ENCODE data around the gene PXN. TPM values are rescaled to one million over a fixed set of nuclear protein-coding genes. Genes with fewer than 3 reads are reported as not detected.

PXN gene
- total and polyA plus RNA-seq, 7 donors, result 64.7 to 166 (median 96.2) TPM

DNA sequence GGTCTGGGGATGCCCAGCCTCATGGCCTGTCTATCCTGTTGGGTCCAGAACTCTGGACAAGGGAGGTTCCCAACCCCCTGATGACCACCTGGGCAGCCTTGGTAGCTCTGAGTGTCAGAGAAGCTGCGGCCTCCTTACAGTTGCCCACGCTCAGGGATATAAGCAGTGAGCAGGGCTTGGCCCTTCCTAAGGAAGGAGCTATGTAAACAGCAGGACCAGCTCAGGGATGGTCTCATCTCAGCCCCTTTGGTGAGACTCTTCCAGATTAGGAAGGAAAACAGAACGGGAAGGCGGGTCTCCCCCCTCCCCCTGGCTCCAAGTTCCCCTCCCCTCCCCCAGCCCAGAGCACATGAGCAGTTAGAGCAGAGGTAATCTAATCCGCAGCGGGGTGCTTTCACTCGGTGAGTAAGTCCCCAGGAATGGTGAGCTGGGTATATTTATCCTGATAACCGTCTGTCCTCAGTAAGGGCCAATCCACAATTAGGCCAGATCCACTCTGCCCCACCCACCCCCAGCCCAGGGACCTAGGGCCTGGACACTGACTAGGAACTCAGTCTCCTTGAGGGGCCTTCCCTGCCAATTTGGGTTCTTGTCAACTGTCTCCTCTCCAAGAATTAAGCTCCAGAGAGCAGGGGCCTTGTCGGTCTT is 35.1 kb downstream of the PXN start:
- TF ChIP-seq, protein P1, sequence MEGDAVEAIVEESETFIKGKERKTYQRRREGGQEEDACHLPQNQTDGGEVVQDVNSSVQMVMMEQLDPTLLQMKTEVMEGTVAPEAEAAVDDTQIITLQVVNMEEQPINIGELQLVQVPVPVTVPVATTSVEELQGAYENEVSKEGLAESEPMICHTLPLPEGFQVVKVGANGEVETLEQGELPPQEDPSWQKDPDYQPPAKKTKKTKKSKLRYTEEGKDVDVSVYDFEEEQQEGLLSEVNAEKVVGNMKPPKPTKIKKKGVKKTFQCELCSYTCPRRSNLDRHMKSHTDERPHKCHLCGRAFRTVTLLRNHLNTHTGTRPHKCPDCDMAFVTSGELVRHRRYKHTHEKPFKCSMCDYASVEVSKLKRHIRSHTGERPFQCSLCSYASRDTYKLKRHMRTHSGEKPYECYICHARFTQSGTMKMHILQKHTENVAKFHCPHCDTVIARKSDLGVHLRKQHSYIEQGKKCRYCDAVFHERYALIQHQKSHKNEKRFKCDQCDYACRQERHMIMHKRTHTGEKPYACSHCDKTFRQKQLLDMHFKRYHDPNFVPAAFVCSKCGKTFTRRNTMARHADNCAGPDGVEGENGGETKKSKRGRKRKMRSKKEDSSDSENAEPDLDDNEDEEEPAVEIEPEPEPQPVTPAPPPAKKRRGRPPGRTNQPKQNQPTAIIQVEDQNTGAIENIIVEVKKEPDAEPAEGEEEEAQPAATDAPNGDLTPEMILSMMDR (IDR thresholded peaks at IDR 0.05), result no peak
- peak overlapping the region; percentile 52 for H3K4me3 ChIP-seq
- peaks cover 0 to 6% of the 10 kb centered on the region in 2 donors for H3K36me3 ChIP-seq (ENCODE audit: insufficient read depth in 1 of 2, low read depth in 1 of 2)
- 4 to 16% (median 9%) methylated on average over 7 to 9 of the region's 9 CpGs for WGBS, 3 donors
- ATAC-seq (peak; percentile 70 to 81 (median 74)), DNase-seq (peak; percentile 88 to 93)
- intact Hi-C loops (cut with DNase I), result loop anchor here in 1 of 2 donors (2.0 kb wide), 1 partner anchor 62 kb away; the partner anchor contains the start of gene RNU4-1
- no peaks in the 10 kb centered on the region for H3K27me3 ChIP-seq (ENCODE audit: insufficient read depth in 3 of 3, low read length in 2 of 3)
- peaks cover 95% of the 10 kb centered on the region for H3K4me1 ChIP-seq
- no peaks in the 10 kb centered on the region for H3K9me3 ChIP-seq
- H3K27ac ChIP-seq, result peak overlapping the region; percentile 99

DNA sequence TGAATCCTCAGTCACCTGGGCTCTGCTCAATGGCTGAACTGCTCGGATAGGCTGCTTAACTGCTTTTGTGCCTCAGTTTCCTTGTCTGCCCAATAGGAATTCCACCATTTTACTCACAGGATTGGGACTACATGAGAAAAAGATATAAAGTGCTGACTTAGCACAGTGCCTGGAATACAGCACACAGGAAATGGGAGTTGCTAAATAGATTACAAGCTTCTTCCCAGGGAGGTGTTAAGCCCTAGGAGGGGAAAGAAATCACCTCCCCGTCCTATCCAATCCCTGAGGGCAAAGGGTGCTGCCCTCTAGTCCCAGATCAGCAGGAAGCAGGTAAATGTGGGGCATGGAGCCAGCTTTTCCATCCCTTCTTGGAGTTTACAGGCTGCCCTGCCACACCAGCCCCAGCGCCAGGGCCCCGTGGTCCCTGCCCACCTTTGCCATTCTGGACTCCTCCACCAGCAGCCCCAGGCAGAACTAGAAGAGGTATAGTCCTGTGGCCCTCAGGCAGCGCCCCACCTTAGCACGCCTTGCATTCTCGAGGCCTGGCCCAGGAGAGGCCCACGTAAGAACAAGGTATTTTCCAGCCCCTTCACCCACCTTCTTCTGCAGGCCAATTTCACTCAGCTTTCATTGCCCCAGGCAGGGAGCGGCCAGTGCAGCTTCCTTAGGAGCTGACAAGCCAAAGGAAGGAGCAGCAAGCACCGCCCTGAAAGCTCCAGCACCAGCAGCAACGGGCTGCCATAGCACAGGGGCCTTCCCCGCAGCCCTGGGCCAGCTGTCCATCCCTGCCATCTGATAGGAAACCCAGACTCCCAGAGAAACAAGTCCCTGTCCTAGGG is 35.8 kb downstream of the PXN start:
- peak in 1 of 2 donors; percentile 30 for DNase-seq
- WGBS, 3 donors, result 37 to 44% (median 40%) methylated on average over 11 to 12 of the region's 12 CpGs
- intact Hi-C loops (cut with DNase I), result loop anchor here in 1 of 2 donors (2.0 kb wide), 1 partner anchor 63 kb away; the partner anchor contains the start of gene RNU4-1

DNA sequence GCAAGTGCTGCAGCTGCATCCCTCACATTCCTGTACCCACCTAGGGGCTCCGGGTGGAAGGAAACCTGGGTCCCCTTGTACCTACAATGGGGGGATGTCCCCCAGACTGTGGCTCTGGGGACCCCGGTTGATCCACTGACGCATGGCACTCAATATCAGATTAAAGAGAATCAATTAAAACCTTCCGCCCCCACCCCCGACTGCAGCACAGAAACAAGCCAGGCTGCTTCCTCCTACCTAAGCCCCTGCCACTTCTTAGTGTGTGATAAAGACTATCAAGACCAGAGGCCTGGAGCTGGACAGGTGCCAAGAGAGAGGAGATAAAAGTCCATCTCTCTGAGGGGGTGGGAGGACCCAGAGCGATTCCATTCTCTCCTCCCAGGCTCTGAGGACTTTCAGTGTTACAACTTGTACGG is 36.5 kb downstream of the PXN start:
- peaks cover 89% of the 10 kb centered on the region for H3K4me1 ChIP-seq
- H3K27me3 ChIP-seq (ENCODE audit: insufficient read depth in 3 of 3, low read length in 2 of 3), result no peaks in the 10 kb centered on the region
- H3K36me3 ChIP-seq (ENCODE audit: insufficient read depth in 1 of 2, low read depth in 1 of 2), result peaks cover 0 to 9% of the 10 kb centered on the region in 2 donors
- intact Hi-C loops (cut with DNase I), result no loop called here
- H3K27ac ChIP-seq, result peak overlapping the region; percentile 99
- 48 to 52% (median 52%) methylated on average over 7 of the region's 7 CpGs for WGBS, 3 donors
- ATAC-seq, result no peak
- no peaks in the 10 kb centered on the region for H3K9me3 ChIP-seq
- TF ChIP-seq, protein P1 (IDR thresholded peaks at IDR 0.05), result no peak
- DNase-seq, result no peak
- H3K4me3 ChIP-seq, result peak overlapping the region; percentile 52

More for the DNA sequence above, 35.8 kb downstream of the PXN start:
- TF ChIP-seq, protein P1 (IDR thresholded peaks at IDR 0.05), result no peak
- no peaks in the 10 kb centered on the region for H3K9me3 ChIP-seq
- H3K36me3 ChIP-seq (ENCODE audit: insufficient read depth in 1 of 2, low read depth in 1 of 2), result peaks cover 0 to 6% of the 10 kb centered on the region in 2 donors
- peak in 3 of 4 donors; percentile 13 to 56 (median 48) for ATAC-seq
- no peaks in the 10 kb centered on the region for H3K27me3 ChIP-seq (ENCODE audit: insufficient read depth in 3 of 3, low read length in 2 of 3)
- peak overlapping the region; percentile 52 for H3K4me3 ChIP-seq
- peak overlapping the region; percentile 99 for H3K27ac ChIP-seq
- H3K4me1 ChIP-seq, result peaks cover 95% of the 10 kb centered on the region

DNA sequence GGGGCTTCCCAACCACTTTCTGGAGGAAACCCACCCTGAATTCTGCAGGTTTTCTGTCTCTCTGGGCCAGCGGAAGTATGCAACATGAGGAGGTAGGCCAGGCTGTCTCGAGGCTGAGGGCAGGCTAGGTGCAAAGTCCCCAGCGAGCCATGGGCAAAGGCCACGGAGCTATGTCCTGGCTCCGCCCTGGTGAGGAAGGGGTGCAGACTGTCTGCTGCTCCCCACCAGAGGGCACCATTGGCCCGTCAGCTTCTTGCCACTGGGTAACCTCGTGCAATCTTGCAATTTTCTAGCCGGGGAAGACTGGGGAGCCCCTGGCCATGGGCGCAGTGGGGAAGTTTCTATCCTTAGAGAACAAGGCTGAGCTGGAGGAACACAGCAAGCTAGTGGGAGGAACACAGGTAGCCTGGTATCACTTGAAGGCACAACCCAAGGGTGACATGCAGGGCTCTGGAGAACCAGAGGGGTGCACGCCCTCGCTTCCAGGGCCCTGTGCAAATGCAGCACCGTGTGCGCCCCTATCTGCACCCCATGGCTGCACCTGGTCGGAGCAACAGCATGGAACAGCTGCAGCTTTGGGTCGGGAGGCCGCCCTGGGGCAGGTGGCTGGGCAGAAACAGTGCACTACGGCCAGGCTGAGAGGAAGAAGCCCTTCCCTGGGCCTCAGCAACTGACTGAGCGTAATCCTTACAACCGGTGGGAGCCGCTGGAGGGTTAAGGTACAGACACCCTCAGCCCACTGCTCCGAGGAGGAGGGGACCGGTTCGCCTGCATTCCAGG is 37.0 kb downstream of the PXN start:
- 14 to 20% (median 15%) methylated on average over 23 of the region's 23 CpGs for WGBS, 3 donors
- H3K27ac ChIP-seq, result peak overlapping the region; percentile 99
- H3K36me3 ChIP-seq (ENCODE audit: insufficient read depth in 1 of 2, low read depth in 1 of 2), result peaks cover 0 to 15% of the 10 kb centered on the region in 2 donors
- H3K9me3 ChIP-seq, result no peaks in the 10 kb centered on the region
- H3K4me3 ChIP-seq, result peak overlapping the region; percentile 52
- intact Hi-C loops (cut with DNase I), result loop anchor here in 1 of 2 donors (1.0 kb wide), 1 partner anchor 37 kb away; the partner anchor contains the start of gene PXN
- ATAC-seq, result peak; percentile 54 to 67 (median 62)
- TF ChIP-seq, protein P1 (IDR thresholded peaks at IDR 0.05), result peak; percentile 93
- DNase-seq, result peak; percentile 89 to 95
- H3K4me1 ChIP-seq, result peaks cover 83% of the 10 kb centered on the region
- H3K27me3 ChIP-seq (ENCODE audit: insufficient read depth in 3 of 3, low read length in 2 of 3), result no peaks in the 10 kb centered on the region

All from psoas muscle (tissue), 8 donors.